ENCODE data around the gene BICD1.

- TF ChIP-seq CTCF (IDR thresholded peaks at IDR 0.05) (no peak), NFIC (IDR thresholded peaks at IDR 0.05; ENCODE audit: borderline replicate concordance) (no peak), RAD21 (IDR thresholded peaks at IDR 0.05; ENCODE audit: low read length) (no peak), TCF12 (IDR thresholded peaks at IDR 0.05) (no peak), MAX (IDR thresholded peaks at IDR 0.05; ENCODE audit: low read depth) (no peak), JUND (IDR thresholded peaks at IDR 0.05) (no peak), CHD2 (IDR thresholded peaks at IDR 0.05; ENCODE audit: low read length, partially characterized antibody) (no peak)
Measured at GRCh38 chr12:32139064-32139421, 32.4 kb downstream of the BICD1 start.
